ENCODE results near the gene NRXN3. TPM values are rescaled to one million over a fixed set of nuclear protein-coding genes. Genes with fewer than 3 reads are reported as not detected.
"Not testable (repeated sequence)": the region's sequence is repeated elsewhere in the genome, so short reads cannot be mapped to it uniquely, and the experiment has no call there.

The NRXN3 gene
- total RNA-seq, 1 donor from 2014 or later, result 1.6 TPM

GRCh38 chr14:78530078-78530477 is 359.9 kb downstream of the NRXN3 start:
- no peak for DNase-seq (ENCODE audit: low read depth)
- no peak overlapping the region for H3K4me3 ChIP-seq (ENCODE audit: low read depth, low read length)
- no peaks in the 10 kb centered on the region for H3K36me3 ChIP-seq (ENCODE audit: control insufficient read depth, insufficient read depth, low read length)
- H3K27me3 ChIP-seq (ENCODE audit: control insufficient read depth, insufficient read depth, low read length), result no peaks in the 10 kb centered on the region
- TF ChIP-seq CTCF (IDR thresholded peaks at IDR 0.05; ENCODE audit: insufficient read depth, low read length, poor library complexity, severe bottlenecking), result no peak

- no peaks in the 10 kb centered on the region for H3K36me3 ChIP-seq (ENCODE audit: control insufficient read depth, insufficient read depth, low read length)
- no peaks in the 10 kb centered on the region for H3K27me3 ChIP-seq (ENCODE audit: control insufficient read depth, insufficient read depth, low read length)
- no peak overlapping the region for H3K4me3 ChIP-seq (ENCODE audit: low read depth, low read length)
- no peak for DNase-seq (ENCODE audit: low read depth)
- TF ChIP-seq CTCF (IDR thresholded peaks at IDR 0.05; ENCODE audit: insufficient read depth, low read length, poor library complexity, severe bottlenecking), result no peak
Observed at GRCh38 chr14:78534141-78534540, 364.0 kb downstream of the NRXN3 start.

GRCh38 chr14:78535041-78535440 is 364.9 kb downstream of the NRXN3 start:
- Histone ChIP-seq H3K36me3 (ENCODE audit: control insufficient read depth, insufficient read depth, low read length) (no peaks in the 10 kb centered on the region), H3K4me3 (ENCODE audit: low read depth, low read length) (no peak overlapping the region), H3K27me3 (ENCODE audit: control insufficient read depth, insufficient read depth, low read length) (no peaks in the 10 kb centered on the region)
- no peak for TF ChIP-seq CTCF (IDR thresholded peaks at IDR 0.05; ENCODE audit: insufficient read depth, low read length, poor library complexity, severe bottlenecking)
- no peak for DNase-seq (ENCODE audit: low read depth)

GRCh38 chr14:78541788-78542187 is 371.6 kb downstream of the NRXN3 start:
- not testable (repeated sequence) for DNase-seq (ENCODE audit: low read depth); H3K4me3 ChIP-seq (ENCODE audit: low read depth, low read length); H3K36me3 ChIP-seq (ENCODE audit: control insufficient read depth, insufficient read depth, low read length); H3K27me3 ChIP-seq (ENCODE audit: control insufficient read depth, insufficient read depth, low read length)

GRCh38 chr14:78543433-78543832 is 373.3 kb downstream of the NRXN3 start:
- no peak for TF ChIP-seq CTCF (IDR thresholded peaks at IDR 0.05; ENCODE audit: insufficient read depth, low read length, poor library complexity, severe bottlenecking)
- Histone ChIP-seq H3K4me3 (ENCODE audit: low read depth, low read length) (no peak overlapping the region), H3K27me3 (ENCODE audit: control insufficient read depth, insufficient read depth, low read length) (no peaks in the 10 kb centered on the region), H3K36me3 (ENCODE audit: control insufficient read depth, insufficient read depth, low read length) (no peaks in the 10 kb centered on the region)
- no peak for DNase-seq (ENCODE audit: low read depth)

- H3K36me3 ChIP-seq (ENCODE audit: control insufficient read depth, insufficient read depth, low read length), result no peaks in the 10 kb centered on the region
- no peaks in the 10 kb centered on the region for H3K27me3 ChIP-seq (ENCODE audit: control insufficient read depth, insufficient read depth, low read length)
- TF ChIP-seq CTCF (IDR thresholded peaks at IDR 0.05; ENCODE audit: insufficient read depth, low read length, poor library complexity, severe bottlenecking), result no peak
- DNase-seq (ENCODE audit: low read depth), result no peak
- H3K4me3 ChIP-seq (ENCODE audit: low read depth, low read length), result no peak overlapping the region
Observed at GRCh38 chr14:78561074-78561473, 390.9 kb downstream of the NRXN3 start.
